CD14-positive monocyte (primary cell): ENCODE results near the gene S100A6. TPM values are rescaled to one million over a fixed set of nuclear protein-coding genes. Genes with fewer than 3 reads are reported as not detected.

Experiments
- DNase-seq, 3 donors: peaks; one replicate each; pipeline ENCODE4 v3.0.0-alpha.2; 2011 to 2022
- H2AFZ ChIP-seq: 2 replicates; pipeline ENCODE4 v1.6.0; 2012; ENCODE audit warnings: mild to moderate bottlenecking, low read depth, low read length, inconsistent platforms; ENCODE audit not compliant: insufficient read depth, poor library complexity, severe bottlenecking
- H3K27ac ChIP-seq, 2 donors: 1 replicate in 1 of 2; 2 replicates in 1 of 2; pipeline ENCODE4 v1.5.1; 2012 to 2013; ENCODE audit warnings: low read length in 2 of 2, control low read depth in 1 of 2, inconsistent platforms in 1 of 2, low read depth in 1 of 2, mild to moderate bottlenecking in 1 of 2
- H3K27me3 ChIP-seq, 2 donors: one replicate each; pipeline versions ENCODE4 v1.6.0 to v1.6.1; 2011 to 2013; ENCODE audit warnings: low read length in 2 of 2; ENCODE audit not compliant: control insufficient read depth in 2 of 2, insufficient read depth in 2 of 2
- H3K36me3 ChIP-seq, 2 donors: replicated peaks in 1 of 2; 1 replicate in 1 of 2; 2 replicates in 1 of 2; pipeline versions ENCODE4 v1.5.1 to v1.6.1; 2012 to 2013; ENCODE audit warnings: low read length in 2 of 2, control low read depth in 1 of 2, inconsistent platforms in 1 of 2, mild to moderate bottlenecking in 1 of 2; ENCODE audit not compliant: insufficient read depth in 2 of 2, control insufficient read depth in 1 of 2
- H3K4me1 ChIP-seq, 2 donors: 1 replicate in 1 of 2; 2 replicates in 1 of 2; pipeline versions ENCODE4 v1.5.1 to v1.6.1; 2012 to 2013; ENCODE audit warnings: low read length in 2 of 2, control low read depth in 1 of 2, inconsistent platforms in 1 of 2, mild to moderate bottlenecking in 1 of 2, moderate library complexity in 1 of 2; ENCODE audit not compliant: insufficient read depth in 2 of 2, control insufficient read depth in 1 of 2
- H3K4me2 ChIP-seq: replicated peaks from 2 replicates; pipeline ENCODE3; 2012; ENCODE audit warnings: low read length, moderate library complexity, mild to moderate bottlenecking; ENCODE audit not compliant: poor library complexity, severe bottlenecking; ENCODE audit errors: extremely low read depth
- H3K4me3 ChIP-seq, 3 experiments: fragments of 200-600 bp in 1 of 3; sonication (generic) in 1 of 3; replicated peaks in 1 of 3; 1 replicate in 2 of 3; 2 replicates in 1 of 3; pipeline ENCODE4 v1.5.1; 2011 to 2013; ENCODE audit warnings: low read length in 3 of 3, mild to moderate bottlenecking in 3 of 3, control low read depth in 2 of 3, low read depth in 2 of 3, inconsistent platforms in 1 of 3, moderate library complexity in 1 of 3
- H3K79me2 ChIP-seq: 2 replicates; pipeline ENCODE4 v1.6.0; 2012; ENCODE audit warnings: mild to moderate bottlenecking, control low read depth, inconsistent platforms, low read length, moderate library complexity; ENCODE audit not compliant: insufficient read depth
- H3K9ac ChIP-seq: 2 replicates; pipeline ENCODE4 v1.6.0; 2017; ENCODE audit warnings: low read length, mild to moderate bottlenecking; ENCODE audit not compliant: insufficient read depth, poor library complexity, severe bottlenecking
- H3K9me3 ChIP-seq, 2 donors: replicated peaks in 1 of 2; 1 replicate in 1 of 2; 2 replicates in 1 of 2; pipeline versions ENCODE4 v1.5.1 to v1.6.1; 2012 to 2013; ENCODE audit warnings: low read length in 2 of 2, control low read depth in 1 of 2; ENCODE audit not compliant: control insufficient read depth in 1 of 2, insufficient read depth in 1 of 2
- H4K20me1 ChIP-seq: 2 replicates; pipeline ENCODE4 v1.6.0; 2012; ENCODE audit warnings: mild to moderate bottlenecking, low read length, control low read depth, moderate library complexity; ENCODE audit not compliant: insufficient read depth
- H3K27ac Mint-ChIP-seq, 7 donors: one replicate each; pipeline ENCODE4 v1.8.0; 2020; ENCODE audit warnings: mild to moderate bottlenecking in 7 of 7, mixed read lengths in 7 of 7, moderate library complexity in 6 of 7, inconsistent platforms in 2 of 7
- H3K27me3 Mint-ChIP-seq, 3 donors: one replicate each; pipeline ENCODE4 v1.8.0; 2021 to 2022; ENCODE audit warnings: low read depth in 3 of 3, mild to moderate bottlenecking in 3 of 3, mixed read lengths in 3 of 3, moderate library complexity in 3 of 3, inconsistent platforms in 1 of 3
- H3K36me3 Mint-ChIP-seq, 2 donors: one replicate each; pipeline ENCODE4 v1.8.0; 2020; ENCODE audit warnings: mixed read lengths in 2 of 2, inconsistent platforms in 1 of 2, mild to moderate bottlenecking in 1 of 2
- H3K4me1 Mint-ChIP-seq: one replicate; pipeline ENCODE4 v1.8.0; 2020; ENCODE audit warnings: mild to moderate bottlenecking, mixed read lengths
- H3K4me3 Mint-ChIP-seq, 2 donors: one replicate each; pipeline ENCODE4 v1.8.0; 2020; ENCODE audit warnings: mild to moderate bottlenecking in 2 of 2, mixed read lengths in 2 of 2, moderate library complexity in 1 of 2
- H3K9me3 Mint-ChIP-seq, 7 donors: one replicate each; pipeline ENCODE4 v1.8.0; 2020 to 2022; ENCODE audit warnings: mixed read lengths in 7 of 7, mild to moderate bottlenecking in 6 of 7, moderate library complexity in 6 of 7, inconsistent platforms in 2 of 7
- CTCF ChIP-seq: fragments of 200-600 bp; IDR thresholded peaks from one replicate; pipeline ENCODE4 v1.8.0; 2022; ENCODE audit warnings: antibody characterized with exemption, mild to moderate bottlenecking
- WGBS: methylation state at CpG from one replicate; pipeline ENCODE4 v1.1.5; 2013; ENCODE audit warnings: missing lambda C conversion rate; ENCODE audit not compliant: insufficient coverage; 5-methylcytosine and 5-hydroxymethylcytosine counted together
- intact Hi-C, 2 donors: fragments of 100-400 bp; cut with micrococcal nuclease; formaldehyde crosslinking; loops; one replicate each; pipeline versions ENCODE4 v1.15.0 to v1.15.1; 2023
- polyA plus RNA-seq, 3 donors: library from polyadenylated mRNA; depleted of rRNA in 1 of 3; unstranded in 2 of 3; stranded (reverse) in 1 of 3; fragments of 300-500 nt in 2 of 3; fragments of >200 nt in 1 of 3; fragmentation: Illumina TruSeq in 2 of 3; gene quantifications; 1 replicate in 2 of 3; 2 replicates in 1 of 3; pipeline ENCODE4 v1.2.3, GENCODE V29; 2012 to 2021

The S100A6 gene
- polyA plus RNA-seq, 3 donors: 1,242 to 5,004 (median 4,414) TPM

GRCh38 chr1:153534925-153535241 lies 908 bp downstream of the S100A6 start:
- Histone ChIP-seq H3K9ac (peak overlapping the region; percentile 93), H3K4me2 (peak overlapping the region; percentile 98), H3K27ac (peak overlapping the region; percentile 96 to 98), H3K4me1 (peaks cover 58 to 72% of the 10 kb centered on the region in 2 donors), H2AFZ (no peak overlapping the region), H3K79me2 (peaks cover 47% of the 10 kb centered on the region), H3K36me3 (peaks cover 6 to 10% of the 10 kb centered on the region in 2 donors), H3K27me3 (no peaks in the 10 kb centered on the region), H3K4me3 (peak overlapping the region; percentile 70 to 91 (median 84)), H3K9me3 (no peaks in the 10 kb centered on the region), H4K20me1 (peaks cover 30% of the 10 kb centered on the region)
- intact Hi-C loops: loop anchor here (5.0 kb wide), 1 partner anchor 97 kb away; the partner anchor contains the start of gene CHTOP (in 2 of the 2)
- peak overlapping the region; percentile 93 to 97 for H3K4me3 Mint-ChIP-seq
- 83% methylated on average over 2 of the region's 3 CpGs for WGBS
- H3K36me3 Mint-ChIP-seq: peaks cover 24 to 40% of the 10 kb centered on the region in 2 donors
- no peak for TF ChIP-seq CTCF
- peaks cover 70% of the 10 kb centered on the region for H3K4me1 Mint-ChIP-seq
- no peak for DNase-seq
- peak overlapping the region; percentile 94 to 99 (median 96) for H3K27ac Mint-ChIP-seq
- peaks cover 0 to 1% (median 0%) of the 10 kb centered on the region in 7 donors for H3K9me3 Mint-ChIP-seq
- peaks cover 0 to 2% (median 0%) of the 10 kb centered on the region in 3 donors for H3K27me3 Mint-ChIP-seq

GRCh38 chr1:153534226-153534924 lies 1.4 kb downstream of the S100A6 start:
- H4K20me1 ChIP-seq: peaks cover 30% of the 10 kb centered on the region
- no peak overlapping the region for H2AFZ ChIP-seq
- no peaks in the 10 kb centered on the region for H3K9me3 ChIP-seq
- peak overlapping the region; percentile 93 for H3K9ac ChIP-seq
- DNase-seq: peak in 2 of 3 donors; percentile 48 to 67
- Mint-ChIP-seq H3K9me3 (no peaks in the 10 kb centered on the region), H3K27me3 (peaks cover 0 to 2% (median 0%) of the 10 kb centered on the region in 3 donors), H3K27ac (peak overlapping the region; percentile 94 to 99 (median 96)), H3K4me1 (peaks cover 65% of the 10 kb centered on the region), H3K4me3 (peak overlapping the region; percentile 93 to 97), H3K36me3 (peaks cover 22 to 38% of the 10 kb centered on the region in 2 donors)
- H3K27me3 ChIP-seq: no peaks in the 10 kb centered on the region
- 85% methylated on average over 5 of the region's 7 CpGs for WGBS
- H3K4me3 ChIP-seq: peak overlapping the region; percentile 70 to 91 (median 84)
- peak overlapping the region; percentile 98 for H3K4me2 ChIP-seq
- peaks cover 6 to 10% of the 10 kb centered on the region in 2 donors for H3K36me3 ChIP-seq
- intact Hi-C loops: loop anchor here (5.0 kb wide), 1 partner anchor 98 kb away; the partner anchor contains the start of gene CHTOP (in 2 of the 2)
- no peak for TF ChIP-seq CTCF
- H3K4me1 ChIP-seq: peaks cover 53 to 67% of the 10 kb centered on the region in 2 donors
- peaks cover 44% of the 10 kb centered on the region for H3K79me2 ChIP-seq
- H3K27ac ChIP-seq: peak overlapping the region; percentile 96 to 98
